Measurements from ENCODE around the gene TOM1L2.

TOM1L2 gene

GRCh38 chr17:17816240-17816814 lies 155.9 kb downstream of the TOM1L2 start:
- DNase-seq (ENCODE audit: low read depth): no peak
- no peak for TF ChIP-seq CTCF (IDR thresholded peaks at IDR 0.05; ENCODE audit: control insufficient read depth, insufficient read depth, low read depth, low read length, missing control alignments)
- H3K4me3 ChIP-seq (ENCODE audit: control insufficient read depth, low read depth, low read length): no peak overlapping the region

- no peak overlapping the region for H3K4me3 ChIP-seq (ENCODE audit: control insufficient read depth, low read depth, low read length)
- DNase-seq (ENCODE audit: low read depth): no peak
- no peak for TF ChIP-seq CTCF (IDR thresholded peaks at IDR 0.05; ENCODE audit: control insufficient read depth, insufficient read depth, low read depth, low read length, missing control alignments)
Observed at GRCh38 chr17:17815436-17816200, 156.6 kb downstream of the TOM1L2 start.

- no peak for DNase-seq (ENCODE audit: low read depth)
- no peak overlapping the region for H3K4me3 ChIP-seq (ENCODE audit: control insufficient read depth, low read depth, low read length)
- TF ChIP-seq CTCF (IDR thresholded peaks at IDR 0.05; ENCODE audit: control insufficient read depth, insufficient read depth, low read depth, low read length, missing control alignments): no peak
Observed at GRCh38 chr17:17815062-17815406, 157.2 kb downstream of the TOM1L2 start.

GRCh38 chr17:17814162-17815061 lies 157.8 kb downstream of the TOM1L2 start:
- TF ChIP-seq CTCF (IDR thresholded peaks at IDR 0.05; ENCODE audit: control insufficient read depth, insufficient read depth, low read depth, low read length, missing control alignments): no peak
- no peak for DNase-seq (ENCODE audit: low read depth)
- H3K4me3 ChIP-seq (ENCODE audit: control insufficient read depth, low read depth, low read length): no peak overlapping the region

- TF ChIP-seq CTCF (IDR thresholded peaks at IDR 0.05; ENCODE audit: control insufficient read depth, insufficient read depth, low read depth, low read length, missing control alignments): no peak
- H3K4me3 ChIP-seq (ENCODE audit: control insufficient read depth, low read depth, low read length): no peak overlapping the region
- no peak for DNase-seq (ENCODE audit: low read depth)
Observed at GRCh38 chr17:17813725-17814095, 158.5 kb downstream of the TOM1L2 start.

GRCh38 chr17:17813055-17813724 lies 159.0 kb downstream of the TOM1L2 start:
- no peak overlapping the region for H3K4me3 ChIP-seq (ENCODE audit: control insufficient read depth, low read depth, low read length)
- no peak for TF ChIP-seq CTCF (IDR thresholded peaks at IDR 0.05; ENCODE audit: control insufficient read depth, insufficient read depth, low read depth, low read length, missing control alignments)
- DNase-seq (ENCODE audit: low read depth): no peak
